ENCODE results near the gene SMG6.

The SMG6 gene

DNA sequence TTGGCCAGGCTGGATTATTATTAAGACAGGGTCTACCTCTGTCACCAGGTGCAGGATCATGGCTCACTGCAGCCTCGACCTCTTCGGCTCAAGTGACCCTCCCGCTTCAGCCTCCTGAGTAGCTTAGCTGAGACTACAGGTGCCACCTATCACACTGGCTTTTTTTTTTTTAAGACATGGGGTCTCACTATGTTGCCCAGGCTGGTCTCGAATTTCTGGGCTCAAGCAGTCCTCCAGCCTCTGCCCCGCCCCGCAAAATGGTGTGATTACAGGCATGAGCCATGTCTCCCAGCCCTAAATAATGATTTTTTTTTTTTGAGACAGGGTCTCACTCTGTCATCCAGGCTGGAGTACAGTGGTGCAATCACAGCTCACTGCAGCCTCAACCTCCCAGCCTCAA is 256.0 kb downstream of the SMG6 start:
- DNase-seq (ENCODE audit: low spot score): no peak

DNA sequence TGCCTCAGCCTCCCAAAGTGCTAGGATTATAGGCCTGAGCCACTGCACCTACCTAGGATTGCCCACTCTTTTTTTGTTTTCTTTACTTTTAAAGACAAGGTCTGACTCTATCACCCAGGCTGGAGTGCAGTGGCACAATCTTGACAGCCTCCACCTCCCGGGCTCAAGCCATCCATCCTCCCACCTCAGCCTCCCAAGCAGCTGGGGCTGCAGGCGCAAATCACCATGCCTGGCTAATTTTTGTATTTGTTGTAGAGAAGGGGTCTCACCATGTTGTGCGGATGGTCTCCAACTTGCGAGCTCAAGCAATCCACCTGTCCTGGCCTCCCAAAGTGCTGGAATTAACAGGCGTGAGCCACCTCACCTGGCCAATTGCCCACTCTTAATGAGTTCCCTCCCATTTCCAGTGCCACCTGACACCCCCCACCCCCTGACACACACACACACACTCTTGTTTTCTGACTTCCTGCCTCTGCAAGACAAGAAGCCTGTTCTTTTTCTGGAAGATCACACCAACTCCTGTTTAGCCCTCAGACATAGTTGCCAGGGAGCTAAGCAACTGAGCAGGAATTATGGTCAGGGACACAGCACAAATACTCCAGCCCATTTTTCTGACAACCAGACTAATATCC is 259.2 kb downstream of the SMG6 start:
- DNase-seq (ENCODE audit: low spot score): no peak

DNA sequence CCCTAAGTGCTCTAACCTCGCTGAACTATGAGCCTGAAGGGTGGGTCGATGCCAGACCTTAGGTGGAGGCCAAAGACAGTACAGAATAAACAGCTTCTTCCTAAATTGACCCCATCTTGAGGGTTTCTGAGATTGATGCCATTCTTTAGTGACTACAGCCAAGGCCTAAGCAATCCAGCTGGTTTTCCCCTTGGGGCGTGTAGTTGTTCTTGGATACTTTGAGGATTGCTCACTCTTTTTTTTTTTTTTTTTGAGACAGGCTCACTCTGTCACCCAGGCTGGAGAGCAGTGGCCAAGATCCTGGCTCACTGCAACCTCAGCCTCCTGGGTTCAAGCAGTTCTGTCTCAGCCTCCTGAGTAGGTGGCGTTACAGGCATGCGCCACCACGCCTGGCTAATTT is 259.8 kb downstream of the SMG6 start:
- DNase-seq (ENCODE audit: low spot score): no peak

DNA sequence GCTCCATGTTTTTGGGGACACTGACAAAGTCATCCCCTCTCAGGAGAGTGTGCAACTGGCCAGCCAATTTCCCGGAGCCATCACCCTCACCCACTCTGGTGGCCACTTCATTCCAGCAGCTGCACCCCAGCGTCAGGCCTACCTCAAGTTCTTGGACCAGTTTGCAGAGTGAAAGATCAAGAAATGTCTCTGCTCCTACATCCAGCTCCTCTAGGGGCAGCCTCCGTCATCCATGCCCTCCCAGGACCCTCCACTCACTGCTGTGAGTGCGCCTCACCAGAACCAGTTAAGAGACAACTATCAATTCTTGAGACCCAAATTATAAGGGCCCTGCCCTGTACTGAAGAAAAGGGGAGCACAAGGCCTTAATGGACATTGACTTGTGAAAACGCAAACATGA is 260.7 kb downstream of the SMG6 start:
- DNase-seq (ENCODE audit: low spot score): no peak

DNA sequence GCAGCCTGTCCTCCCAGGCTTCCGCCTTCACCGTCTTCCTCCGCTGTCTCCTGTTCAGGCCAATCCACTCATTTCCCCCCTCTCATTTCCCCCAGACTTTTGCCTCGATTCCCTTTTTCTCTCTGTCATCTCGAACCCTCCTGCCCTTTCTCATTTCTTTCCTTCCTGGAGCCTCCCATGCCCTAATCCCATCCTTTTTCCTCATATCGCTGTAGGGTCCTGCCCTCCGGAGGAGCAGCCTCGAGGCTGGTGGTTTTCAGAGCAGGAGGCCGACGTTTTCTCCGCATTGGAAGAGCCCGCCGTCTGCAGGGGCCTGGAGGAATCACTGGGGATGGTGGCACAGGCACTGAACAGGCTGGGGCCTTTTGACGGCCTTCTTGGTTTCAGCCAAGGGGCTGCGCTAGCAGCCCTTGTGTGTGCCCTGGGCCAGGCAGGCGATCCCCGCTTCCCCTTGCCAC is 261.2 kb downstream of the SMG6 start:
- DNase-seq (ENCODE audit: low spot score): no peak

DNA sequence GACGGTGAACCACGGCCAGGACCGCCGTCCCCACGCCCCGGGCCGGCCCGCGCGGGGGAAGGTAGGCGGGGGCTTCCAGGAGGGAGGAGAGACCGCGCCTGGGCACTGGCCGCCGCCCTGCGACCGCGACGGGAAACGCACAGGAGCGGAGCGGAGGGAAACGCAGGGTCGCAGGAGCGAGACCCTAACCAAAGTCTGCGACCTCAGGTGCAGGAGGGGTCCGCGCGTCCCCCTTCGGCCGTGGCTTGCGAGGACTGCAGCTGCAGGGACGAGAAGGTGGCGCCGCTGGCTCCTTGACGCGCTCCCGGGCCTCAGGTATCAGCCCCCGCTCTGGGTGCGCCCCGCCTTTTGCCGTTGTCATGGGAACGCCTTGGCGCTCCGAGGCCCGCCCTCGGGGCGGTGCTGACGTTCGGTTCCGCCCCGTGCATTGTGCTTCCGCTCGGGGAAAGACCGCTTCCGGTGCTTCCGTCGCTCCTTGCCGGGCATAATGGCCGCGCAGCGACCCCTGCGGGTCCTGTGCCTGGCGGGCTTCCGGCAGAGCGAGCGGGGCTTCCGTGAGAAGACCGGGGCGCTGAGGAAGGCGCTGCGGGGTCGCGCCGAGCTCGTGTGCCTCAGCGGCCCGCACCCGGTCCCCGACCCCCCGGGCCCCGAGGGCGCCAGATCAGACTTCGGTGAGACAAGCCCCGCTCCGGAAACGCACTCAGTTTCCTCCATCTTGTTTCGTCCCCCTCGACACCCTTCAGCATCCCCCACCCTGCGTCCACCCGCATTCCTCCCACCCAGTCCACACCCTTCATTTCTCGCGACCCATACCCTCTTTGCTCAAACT is 261.8 kb downstream of the SMG6 start, which contains the start of gene OVCA2:
OVCA2 (plus strand) TSS at position 462 of the 829 bp plus-strand sequence; CDS start at position 488, 26 bp downstream.
- peak; percentile 99 for DNase-seq (ENCODE audit: low spot score)

DNA sequence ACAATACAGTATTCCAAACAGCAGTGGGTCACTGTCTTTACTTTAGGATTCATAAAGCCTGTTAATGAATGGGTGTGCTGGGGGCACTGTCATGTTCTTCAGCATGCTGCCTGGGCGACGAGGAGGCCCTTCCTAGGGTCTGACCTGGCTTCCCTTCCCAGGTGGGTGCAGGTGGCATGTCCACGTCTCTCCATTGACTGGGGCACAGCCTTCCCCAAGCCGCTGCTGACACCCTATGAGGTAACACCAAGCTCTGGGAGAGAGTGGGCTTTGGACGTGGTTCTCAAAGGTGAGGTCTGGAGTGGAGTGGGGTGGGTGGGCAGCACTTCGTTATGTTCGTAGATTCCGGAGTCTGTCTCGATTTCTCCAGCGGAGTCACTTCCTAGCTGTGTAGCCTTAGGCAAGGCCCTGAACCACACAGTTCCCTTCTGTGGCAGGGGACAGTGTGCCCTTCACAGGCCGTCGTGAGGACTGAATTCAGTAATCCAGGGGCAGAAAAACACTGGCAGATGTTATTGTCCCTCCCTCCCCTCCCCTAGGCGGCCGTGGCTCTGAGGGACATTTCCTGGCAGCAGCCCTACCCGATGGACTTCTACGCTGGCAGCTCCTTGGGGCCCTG is 262.5 kb downstream of the SMG6 start:
- no peak for DNase-seq (ENCODE audit: low spot score)

DNA sequence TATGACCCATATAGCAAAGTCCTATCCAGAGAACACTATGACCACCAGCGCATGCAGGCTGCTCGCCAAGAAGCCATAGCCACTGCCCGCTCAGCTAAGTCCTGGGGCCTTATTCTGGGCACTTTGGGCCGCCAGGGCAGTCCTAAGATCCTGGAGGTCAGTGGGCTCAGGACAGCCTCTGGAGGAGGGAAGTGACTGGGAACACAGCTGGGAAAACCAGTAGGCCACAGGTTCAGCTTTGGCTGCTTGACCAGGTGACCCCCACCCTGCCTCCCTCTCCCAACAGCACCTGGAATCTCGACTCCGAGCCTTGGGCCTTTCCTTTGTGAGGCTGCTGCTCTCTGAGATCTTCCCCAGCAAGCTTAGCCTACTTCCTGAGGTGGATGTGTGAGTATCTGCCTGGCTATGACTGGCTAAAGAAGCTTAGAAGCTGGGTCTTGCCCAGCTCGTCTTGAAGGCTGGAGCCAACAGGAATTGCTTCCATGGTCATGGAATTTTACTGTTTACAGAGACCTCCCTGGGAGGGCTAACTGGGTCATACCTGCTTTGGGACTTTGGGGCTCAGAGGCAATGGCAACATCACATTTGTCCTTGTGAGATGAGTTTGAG is 263.3 kb downstream of the SMG6 start:
- DNase-seq (ENCODE audit: low spot score): no peak

DNA sequence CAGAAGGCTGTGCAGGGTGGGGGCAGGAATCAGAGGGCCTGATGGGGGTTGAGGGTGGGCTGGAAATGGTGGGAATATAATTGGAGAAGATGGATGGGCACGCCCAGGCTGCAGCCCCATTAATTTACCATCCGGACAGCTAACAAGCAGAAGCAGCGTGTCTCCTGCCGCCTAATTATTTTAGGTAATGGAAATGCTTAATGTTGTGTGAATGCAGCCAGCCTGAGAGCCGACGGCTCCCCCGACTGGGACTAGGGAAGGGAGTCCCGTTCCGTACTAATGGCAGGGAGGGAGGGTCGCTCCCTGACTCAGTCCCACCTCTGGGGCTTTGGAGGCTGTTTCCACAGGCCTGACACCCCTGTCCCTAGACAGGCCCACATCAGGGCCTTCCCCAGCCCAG is 266.4 kb downstream of the SMG6 start:
- DNase-seq (ENCODE audit: low spot score): no peak

DNA sequence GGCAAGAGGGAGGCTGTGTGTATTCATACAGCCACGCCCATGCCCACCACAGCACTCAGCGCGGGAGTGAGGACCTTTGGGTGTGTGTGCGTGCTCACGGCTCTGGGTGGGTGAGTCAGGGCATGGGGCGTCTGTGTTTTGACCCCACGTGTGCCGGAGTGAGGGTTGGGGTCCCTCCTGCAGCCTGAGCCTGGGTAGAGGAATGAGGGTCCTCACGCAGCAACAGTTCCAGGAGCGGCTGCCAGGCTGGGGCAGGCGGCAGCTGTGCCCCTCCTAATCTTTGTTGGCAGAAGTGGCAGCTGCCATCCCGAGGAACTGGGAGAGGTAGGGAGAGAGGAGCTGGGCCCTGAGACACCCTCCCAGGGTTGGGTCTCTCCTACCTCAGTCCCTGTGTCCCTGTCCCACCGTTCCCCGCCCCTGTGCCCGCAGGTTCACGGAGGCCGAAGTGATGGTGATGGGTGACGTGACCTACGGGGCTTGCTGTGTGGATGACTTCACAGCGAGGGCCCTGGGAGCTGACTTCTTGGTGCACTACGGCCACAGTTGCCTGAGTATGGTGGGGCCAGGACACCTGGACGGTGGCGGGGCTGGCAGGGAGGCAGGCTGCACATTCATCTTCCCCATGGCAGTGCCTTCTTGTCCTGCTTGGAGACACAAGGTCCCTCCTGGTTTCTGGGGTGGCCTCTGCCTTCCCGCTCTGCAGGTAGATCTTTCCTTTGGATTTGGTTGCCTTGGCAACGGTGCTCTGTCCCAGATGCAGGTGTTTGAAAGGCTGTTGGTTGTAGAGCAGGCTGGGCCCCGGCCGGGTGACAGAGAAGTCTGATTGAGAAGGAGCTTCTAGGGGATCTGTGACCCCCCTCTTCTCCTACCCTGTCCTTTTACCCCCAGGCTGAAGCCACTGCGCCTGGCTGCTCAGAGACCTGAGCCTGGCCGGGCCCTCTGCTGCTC is 267.8 kb downstream of the SMG6 start:
- DNase-seq (ENCODE audit: low spot score): no peak

DNA sequence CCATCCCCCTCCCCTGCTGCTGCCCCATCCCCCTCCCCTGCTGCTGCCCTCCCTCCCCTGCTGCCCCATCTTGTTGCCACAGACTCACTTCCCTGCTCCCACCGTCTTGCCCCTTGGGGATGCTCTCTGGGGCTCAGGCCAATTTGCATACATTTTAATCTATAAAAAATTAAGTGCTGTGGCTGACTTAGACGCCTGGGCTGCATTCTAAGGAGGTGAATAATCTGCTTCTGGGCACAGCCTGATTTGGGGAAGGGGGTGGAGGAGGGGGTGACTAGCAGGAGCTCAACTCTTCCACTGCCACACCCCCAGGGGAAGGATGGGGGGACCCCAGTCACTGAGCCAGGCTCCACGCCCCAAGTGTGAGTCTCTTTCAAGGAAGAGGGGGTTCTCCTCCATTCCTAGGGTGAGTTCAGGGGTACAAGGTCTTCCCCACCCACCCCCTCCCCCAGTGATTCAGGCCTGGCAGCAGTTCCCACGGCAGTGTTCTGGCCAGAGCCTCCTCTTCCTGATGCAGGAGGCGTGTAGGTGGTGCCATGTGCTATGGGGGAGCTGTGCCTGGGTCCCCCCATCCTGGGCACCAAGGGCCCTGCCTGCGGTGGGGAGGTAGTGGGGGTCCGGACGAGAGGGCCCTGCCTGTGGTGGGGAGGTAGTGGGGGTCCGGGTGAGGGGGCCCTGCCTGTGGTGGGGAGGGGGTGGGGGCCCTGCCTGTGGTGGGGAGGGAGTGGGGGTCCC is 268.6 kb downstream of the SMG6 start:
- DNase-seq (ENCODE audit: low spot score): no peak

DNA sequence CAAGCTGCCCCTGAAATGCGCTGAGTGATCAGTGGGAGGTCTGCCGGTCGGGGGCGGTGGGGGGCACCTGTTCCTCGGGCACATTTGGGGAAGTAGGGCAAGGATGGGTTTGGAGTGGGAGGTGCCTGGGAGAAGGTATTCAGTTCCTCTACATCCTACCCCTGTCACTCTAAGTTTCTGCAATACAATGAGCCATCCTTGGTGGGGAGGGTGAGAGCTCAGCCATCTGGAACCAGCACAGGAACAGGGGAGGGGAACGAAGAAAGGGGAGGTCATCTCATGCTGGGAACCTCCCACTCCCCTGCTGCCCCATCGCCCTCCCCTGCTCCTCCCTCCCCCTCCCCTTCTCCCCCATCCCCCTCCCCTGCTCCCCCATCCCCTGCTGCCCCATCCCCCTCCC is 269.4 kb downstream of the SMG6 start:
- DNase-seq (ENCODE audit: low spot score): no peak

DNA sequence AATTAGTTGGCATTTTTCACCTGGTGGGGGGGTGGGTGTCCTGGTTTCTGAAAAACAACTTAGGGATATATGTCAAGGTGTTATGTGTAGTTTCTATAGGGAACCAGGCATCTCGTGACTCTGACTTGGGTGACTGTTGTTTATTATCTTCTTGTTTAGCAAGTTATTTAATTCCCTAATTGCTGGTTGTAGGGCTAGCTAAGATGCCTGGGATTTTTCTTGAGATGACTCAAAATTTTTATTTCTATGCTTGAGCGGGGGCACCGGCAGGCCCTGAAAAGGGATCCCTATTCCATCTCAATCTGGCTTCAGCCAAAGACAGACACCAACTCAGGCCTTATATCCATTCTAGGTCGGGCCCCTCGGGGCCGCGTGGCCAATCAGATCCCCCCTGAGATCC is 270.4 kb downstream of the SMG6 start:
- no peak for DNase-seq (ENCODE audit: low spot score)

DNA sequence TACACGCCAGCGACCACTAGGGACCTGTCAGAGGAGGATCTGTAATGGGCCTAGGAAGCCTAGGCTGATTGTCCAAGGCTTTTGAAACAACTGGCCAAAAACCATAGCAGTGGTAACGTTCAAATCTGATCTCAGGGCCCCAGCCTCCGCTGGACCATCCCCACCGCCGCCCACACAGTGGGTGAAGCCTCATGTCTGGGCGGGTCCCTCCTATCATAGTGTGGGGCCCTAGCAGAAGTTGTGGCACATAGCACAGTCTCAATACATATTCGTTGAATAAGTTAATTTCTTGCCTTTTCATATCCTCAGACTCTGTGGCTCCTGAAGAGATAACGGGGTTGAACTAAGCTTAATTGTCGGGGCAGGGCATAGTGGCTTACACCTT is 272.8 kb downstream of the SMG6 start:
- DNase-seq (ENCODE audit: low spot score): no peak

DNA sequence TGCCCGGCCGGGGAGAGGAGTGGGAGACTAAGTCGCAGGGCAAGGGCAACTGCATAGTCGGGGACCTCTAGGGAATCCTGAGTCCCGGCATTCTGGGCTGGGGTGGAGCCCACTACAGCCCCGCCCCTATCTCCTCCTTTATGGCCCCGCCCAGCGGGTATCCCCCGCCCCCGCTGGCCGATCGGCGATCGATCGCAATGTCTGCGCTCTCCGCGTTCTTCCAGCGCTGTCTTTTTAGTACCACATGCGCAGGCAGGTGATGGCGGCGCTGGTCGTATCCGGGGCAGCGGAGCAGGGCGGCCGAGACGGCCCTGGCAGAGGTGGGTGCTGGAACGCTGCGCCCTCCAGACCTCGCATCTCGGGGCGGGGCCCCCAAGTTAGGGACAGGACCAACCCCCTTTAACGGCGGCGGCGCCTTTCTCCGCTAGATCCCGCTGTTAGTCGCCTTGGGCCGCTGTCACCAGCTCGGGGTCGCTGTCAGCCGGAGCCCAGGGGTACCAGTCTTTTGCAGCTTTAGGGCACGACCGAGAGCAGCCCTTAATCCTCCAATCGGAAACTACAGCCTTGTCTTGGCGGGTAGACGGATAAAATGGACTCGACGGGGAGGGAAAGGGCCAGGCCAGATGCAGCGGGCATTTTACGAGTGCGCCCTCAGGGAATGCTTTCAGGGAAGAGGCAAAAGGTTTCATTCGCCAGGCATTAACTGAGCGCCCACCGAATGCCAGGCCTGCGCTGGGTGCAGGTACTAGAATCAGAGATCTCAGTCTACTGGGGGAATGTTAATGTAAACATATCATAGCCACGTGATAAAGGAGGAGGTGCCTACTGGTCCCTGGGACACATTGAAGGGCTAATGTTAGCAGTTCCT is 273.4 kb downstream of the SMG6 start, which contains the start of gene DPH1:
DPH1 (plus strand) TSS at position 243 of the 868 bp plus-strand sequence; CDS start at position 260, 17 bp downstream.
- DNase-seq (ENCODE audit: low spot score): peak; percentile 92

DNA sequence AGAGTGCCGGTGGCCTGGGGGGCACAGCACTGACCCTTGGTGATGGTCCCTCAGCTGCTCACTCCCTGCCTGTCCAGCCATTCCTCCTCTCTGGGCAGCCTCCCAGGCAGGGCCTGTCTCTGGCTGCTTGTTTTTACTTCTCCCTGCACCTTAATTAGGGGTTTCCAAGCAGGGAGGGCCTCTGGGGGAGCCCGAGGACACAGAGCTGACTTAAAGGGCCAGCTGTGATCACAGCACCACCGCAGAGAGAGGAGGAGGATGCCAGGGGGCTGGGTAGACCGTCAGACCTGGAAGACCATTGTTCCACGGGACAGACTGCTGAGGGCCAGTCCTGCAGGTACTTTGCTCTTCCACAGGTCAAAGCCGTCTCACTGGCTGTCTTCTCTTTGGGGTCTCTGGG is 274.8 kb downstream of the SMG6 start:
- DNase-seq (ENCODE audit: low spot score): no peak

DNA sequence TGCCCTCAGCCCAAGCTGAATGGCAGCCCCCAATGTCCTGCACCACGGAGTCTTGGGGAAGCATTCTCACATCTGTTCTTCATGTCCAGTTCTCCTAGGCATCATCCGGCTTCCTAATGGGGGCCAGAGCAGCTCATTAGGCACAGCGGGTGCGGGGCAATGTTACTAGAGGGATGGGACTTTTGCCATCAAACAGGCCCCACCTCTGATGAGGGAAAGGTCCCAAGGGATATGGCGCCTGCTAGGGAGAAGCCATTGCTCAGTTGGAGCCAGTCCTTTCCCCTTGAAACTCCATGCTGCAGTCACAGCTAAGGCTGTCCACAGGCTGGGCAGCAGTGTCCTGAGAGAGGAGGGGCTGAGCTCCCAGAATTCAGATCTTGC is 275.4 kb downstream of the SMG6 start:
- DNase-seq (ENCODE audit: low spot score): no peak

DNA sequence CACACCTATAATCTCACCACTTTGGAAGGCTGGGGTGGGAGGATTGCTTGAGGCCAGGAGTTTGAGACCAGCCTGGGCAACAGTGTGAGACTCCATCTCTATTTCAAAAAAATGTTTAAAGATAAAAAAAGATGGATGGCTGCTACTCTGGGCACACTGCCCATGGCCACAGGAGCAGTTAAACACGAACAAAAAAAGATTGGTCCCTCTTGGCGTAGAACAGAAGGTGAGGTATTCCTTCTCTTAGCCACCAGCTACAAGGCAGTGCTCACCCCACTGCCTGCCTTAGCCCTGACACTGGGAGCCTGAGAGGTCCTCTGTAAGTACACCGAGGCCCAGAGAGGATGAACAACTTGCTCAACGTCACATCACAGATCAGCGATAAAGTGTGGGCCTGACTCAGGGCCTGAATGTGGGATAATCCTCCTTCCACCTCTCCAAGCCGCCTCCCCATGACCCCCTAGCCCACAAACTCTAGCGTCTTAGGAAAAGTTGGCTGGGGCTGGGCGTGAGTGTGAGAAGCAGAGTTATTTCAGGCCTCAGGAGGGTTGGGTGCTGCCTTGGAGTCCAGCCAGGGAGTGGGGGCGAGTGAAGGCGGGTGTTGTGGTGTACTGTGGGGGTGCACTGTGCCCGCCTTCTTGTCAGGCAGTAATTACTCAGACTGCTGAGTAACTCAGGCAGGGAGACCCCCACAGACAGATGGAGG is 275.9 kb downstream of the SMG6 start:
- DNase-seq (ENCODE audit: low spot score): no peak
